KBM-7 (cell line): Measurements from ENCODE around the gene SLN.

ENCODE experiments used
- DNase-seq: peaks from one replicate; pipeline ENCODE4 v3.0.0-alpha.2; 2015
- in situ Hi-C: fragments of 300-500 bp; cut with MboI; formaldehyde crosslinking; loops from 2 replicates; pipeline ENCODE4 v1.14.3; 2020; ENCODE audit warnings: low sequenced_read_pairs, low pct_unique_long_range_greater_than_20kb, mixed read lengths

Gene SLN

DNA sequence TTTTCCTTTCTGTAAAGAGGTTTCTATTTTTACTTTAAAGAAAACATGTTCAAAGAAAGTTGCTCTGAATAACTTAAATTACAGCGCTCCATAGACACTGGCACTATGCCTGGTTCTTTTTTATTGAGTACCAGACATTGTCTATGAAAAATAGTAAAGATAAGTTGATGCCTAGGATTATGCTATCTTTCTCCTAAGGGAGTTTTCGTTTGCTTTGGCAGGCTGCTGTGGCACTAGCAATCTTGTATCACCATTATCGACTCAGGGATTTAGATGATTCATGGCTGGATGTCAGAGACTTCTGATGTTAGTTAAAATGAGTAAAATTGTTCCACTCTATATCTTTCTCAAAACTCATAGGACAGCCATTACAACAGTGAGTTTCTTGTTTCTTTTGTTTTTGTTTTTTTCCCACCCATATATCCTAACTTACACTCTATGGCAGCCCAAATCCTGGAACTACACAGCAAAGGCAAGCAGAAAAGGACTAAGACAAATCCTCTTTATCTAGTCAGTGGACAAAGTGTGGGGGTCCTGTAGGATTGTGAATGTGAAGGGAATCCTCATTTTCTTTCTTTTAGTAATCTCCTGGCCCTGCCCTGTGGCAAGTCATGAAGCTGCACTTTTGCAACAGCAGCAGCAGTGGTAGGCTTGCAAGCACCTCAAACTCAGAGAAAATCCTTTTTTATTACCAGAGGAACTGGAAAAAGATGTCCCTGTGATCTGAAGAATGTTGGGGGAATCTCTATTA, 20.7 kb downstream of the SLN start:
- DNase-seq = no peak
- in situ Hi-C loops = loop anchor here (25.0 kb wide), 1 partner anchor 104 kb away; the partner anchor contains the start of gene ELMOD1

DNA sequence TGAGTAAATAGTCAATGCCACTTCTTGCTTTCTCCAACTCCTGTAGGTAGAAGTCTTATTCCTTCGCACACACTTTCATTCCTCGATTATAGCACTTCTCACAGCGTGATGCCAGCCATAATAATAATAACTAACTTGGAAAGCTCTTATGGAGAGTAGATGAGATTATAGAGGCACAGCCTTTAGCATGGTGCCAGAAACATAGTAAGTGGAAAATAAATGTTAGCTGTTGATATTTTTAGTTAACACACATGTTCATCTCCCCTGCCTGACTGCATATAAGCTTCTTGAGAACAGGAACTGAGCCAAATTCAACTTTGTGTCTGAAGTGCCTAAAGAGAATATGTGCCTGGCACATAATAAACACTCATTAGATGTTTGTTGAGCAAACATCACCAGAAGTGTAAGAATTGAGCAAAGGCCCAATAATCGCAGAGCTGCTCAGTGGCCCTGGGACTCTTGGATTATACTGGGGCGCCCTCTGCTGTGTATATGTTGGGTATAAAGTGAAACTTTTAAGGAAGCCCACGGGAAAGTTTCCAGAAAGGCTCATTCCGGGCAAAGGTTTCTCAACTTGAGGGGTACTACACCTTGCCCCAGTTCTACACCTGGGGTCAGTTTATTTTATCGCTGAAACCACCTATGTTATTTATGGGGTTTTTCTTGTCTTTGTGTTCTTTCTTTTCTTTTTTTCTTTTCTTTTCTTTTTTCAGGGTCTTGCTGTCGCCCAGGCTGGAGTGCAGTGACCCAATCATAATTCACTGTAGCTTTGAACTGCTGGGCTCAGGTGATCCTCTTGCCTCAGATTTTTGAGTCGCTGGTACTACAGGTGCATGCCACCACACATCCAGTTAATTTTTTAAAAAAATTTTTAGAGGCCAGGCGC, 22.3 kb downstream of the SLN start:
- peak; percentile 68 for DNase-seq
- in situ Hi-C loops = loop anchor here (25.0 kb wide), 1 partner anchor 102 kb away; the partner anchor contains the start of gene ELMOD1

DNA sequence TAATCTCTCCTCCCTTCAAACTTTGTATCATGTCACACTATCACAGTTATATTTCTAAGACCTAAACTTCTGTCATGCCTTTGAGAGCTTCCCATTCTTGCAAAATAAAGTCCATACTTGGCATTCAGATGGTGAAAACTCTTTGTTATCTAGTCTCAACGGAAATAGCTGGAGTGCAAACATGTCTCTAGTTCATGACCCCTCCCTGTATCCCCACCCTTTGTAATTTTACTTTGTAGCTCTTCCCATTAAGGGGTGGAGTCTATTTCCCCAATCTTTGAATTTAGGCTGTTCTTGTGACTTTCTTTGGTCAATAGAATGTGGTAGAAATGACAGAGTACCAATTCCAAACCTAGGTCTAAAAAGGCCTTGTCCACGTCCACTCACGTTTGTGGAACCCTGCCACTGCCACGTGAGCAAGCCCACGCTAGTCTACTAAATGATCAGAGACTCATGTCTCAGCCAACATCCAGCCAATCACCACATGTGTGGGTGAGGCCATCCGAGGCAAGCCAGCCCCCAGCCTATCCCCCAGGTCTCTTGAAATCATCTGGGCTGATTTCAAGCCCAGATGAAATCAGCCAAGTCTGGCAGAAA, 23.4 kb downstream of the SLN start:
- DNase-seq = no peak
- in situ Hi-C loops = loop anchor here (25.0 kb wide), 1 partner anchor 101 kb away; the partner anchor contains the start of gene ELMOD1

DNA sequence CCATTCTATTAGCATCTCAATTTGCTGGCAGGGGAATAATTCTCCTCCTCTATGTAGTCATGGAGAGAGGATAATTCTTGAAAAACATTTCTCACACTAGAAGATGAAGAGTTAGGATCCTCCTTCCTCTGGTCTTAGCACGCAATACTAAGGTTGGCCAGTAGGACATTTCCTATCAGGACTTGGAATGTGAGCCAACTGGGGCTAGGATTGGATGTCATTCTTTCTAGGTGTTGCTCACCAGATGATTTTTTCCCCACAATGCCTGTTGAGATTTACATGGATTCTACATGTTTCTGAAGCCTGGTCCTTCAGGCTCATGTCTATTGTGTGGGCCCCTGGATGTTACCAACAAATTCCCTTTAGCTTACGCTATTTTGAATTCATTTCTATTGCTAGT, 28.0 kb downstream of the SLN start:
- DNase-seq = no peak
- in situ Hi-C loops = loop anchor here (25.0 kb wide), 1 partner anchor 97 kb away; the partner anchor contains the start of gene ELMOD1

DNA sequence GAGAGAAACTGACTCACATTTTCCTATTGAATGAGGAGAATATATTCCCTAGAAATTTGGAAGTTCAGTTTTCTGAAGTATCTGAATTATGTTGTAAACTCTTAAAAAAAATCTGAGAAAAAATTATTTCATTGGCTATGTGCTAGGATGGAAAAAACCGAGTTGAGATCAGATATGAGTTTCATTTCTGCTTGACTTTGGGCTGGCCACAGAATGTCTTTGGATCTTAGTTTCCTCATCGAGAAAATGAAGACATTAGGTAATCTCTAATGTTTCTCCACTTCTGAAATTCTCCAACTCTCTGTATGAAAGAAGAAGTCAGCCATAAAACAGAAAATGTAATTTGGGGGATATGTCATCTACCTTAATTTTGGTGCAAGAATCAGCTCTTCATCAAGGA, 28.8 kb downstream of the SLN start:
- in situ Hi-C loops = loop anchor here (25.0 kb wide), 1 partner anchor 96 kb away; the partner anchor contains the start of gene ELMOD1
- no peak for DNase-seq

DNA sequence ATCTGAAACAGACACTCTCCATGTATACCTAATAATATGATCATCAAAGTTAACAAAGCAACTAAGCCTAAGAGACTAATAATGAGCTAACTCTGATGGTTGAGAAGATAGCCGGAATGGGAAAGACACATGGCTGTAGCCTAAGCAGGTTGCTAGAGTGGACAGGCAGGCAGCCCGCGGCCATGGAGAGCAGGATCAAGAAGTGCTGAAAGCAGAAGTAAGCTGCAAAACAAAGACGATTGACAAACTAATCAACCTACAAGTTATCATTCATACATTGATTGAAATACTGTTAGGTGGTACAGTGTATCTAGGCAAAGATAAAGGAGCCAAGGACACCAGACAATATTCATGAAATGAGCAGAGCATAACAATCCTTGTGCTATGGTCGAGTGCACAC, 29.3 kb downstream of the SLN start:
- DNase-seq = no peak
- in situ Hi-C loops = loop anchor here (25.0 kb wide), 1 partner anchor 95 kb away; the partner anchor contains the start of gene ELMOD1

DNA sequence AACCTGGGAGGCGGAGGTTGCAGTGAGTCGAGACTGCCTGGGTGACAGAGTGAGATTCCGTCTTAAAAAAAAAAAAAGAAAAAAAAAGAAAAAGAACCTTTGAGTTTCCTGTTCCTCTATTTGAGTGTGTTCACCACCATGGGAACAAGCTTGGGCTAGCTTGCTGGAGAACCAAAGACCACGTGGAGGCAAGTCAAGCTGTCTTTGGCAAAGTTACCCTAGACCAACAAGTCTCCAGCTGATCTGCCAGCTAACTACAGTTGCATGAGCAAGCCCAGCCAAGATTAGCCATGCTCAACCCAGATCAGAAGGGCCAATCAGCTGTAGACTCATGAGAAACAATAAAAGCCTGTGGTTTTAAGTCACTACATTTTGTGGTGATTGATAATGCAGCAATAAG, 29.7 kb downstream of the SLN start:
- no peak for DNase-seq
- in situ Hi-C loops = loop anchor here (25.0 kb wide), 1 partner anchor 95 kb away; the partner anchor contains the start of gene ELMOD1

DNA sequence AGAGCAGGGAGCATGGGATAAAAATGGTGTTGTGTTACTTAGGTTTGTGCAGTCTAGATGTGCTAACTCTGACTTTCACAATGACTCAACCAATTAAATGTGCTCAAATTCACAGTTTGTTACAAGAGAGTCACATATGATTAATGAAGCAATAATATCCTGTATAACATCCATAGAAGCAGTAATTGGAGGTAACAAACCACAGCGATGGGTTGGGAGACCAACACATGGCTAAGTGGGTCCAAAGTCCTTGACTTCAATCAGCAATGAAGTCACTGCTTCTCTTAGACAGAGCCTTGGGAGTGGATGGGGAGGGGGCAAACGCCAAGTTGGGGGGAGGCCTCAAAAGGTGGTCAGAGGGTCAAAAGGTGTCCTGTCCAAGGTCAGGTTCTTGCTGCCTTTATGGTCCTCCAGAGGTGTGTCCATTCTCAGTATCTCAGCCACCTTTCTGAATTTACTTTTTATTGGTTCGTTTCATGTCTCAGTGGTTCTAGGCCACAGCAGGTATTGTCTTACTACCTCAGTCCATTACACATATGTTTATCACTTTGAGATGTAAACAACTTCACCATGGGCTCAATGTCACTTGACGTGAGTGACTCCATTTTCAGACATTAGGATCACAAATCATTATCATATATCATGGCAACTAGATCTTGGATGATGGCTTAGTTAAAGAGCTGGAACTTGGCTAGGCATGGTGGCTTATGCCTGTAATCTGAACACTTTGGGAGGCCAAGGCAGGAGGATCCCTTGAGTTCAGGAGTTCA, 32.4 kb downstream of the SLN start:
- in situ Hi-C loops = loop anchor here (25.0 kb wide), 1 partner anchor 92 kb away; the partner anchor contains the start of gene ELMOD1

DNA sequence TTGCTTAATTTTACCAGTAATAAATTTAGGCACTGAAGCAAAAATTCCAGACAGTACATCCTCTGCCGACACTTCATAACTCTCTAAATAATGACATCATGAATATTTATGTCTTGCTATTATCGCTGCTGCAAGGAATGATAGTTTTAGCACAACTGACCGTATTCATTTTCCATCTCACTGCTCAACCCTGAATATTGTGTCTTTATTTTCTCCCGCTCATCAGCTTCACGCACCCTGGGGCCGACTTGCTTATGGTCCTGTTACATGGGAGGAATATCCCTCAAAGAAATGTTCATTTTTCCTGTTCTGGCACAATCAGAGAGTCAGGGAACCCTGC, 33.3 kb downstream of the SLN start:
- DNase-seq = no peak
- in situ Hi-C loops = loop anchor here (25.0 kb wide), 1 partner anchor 91 kb away; the partner anchor contains the start of gene ELMOD1

More for the DNA sequence above, 32.4 kb downstream of the SLN start:
- no peak for DNase-seq

DNA sequence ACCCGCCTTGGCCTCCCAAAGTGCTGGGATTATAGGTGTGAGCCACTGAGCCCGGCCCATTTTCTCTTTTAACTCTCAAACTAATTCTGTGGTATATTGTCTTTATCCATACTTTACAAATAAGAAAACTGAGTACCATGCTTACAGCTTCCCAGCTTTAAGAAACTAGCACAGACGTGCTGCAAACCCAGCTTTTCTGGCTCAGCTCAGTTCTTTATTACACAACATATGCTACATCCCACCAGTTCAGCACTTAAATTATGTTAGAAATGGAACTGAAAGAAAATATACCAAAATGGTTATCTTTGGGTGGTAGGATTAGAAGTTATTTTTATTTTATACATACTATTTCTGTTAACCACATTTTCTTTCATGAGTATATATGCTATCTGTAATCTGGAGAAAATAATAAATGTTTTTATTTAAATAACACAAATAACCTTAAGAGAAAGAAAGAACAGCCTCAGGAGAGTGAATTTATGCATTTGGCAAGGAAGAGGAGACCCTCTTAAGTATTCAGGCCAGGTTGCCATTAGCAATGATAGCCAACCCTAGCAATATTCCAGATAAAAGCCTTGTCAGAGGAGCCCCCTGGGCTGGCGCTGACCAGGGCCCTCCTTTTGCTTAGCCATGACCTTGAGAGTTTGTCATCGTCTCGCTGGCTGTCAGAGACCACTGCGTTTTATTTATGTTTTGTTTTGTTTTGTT, 33.8 kb downstream of the SLN start:
- DNase-seq = no peak
- in situ Hi-C loops = loop anchor here (25.0 kb wide), 1 partner anchor 91 kb away; the partner anchor contains the start of gene ELMOD1

DNA sequence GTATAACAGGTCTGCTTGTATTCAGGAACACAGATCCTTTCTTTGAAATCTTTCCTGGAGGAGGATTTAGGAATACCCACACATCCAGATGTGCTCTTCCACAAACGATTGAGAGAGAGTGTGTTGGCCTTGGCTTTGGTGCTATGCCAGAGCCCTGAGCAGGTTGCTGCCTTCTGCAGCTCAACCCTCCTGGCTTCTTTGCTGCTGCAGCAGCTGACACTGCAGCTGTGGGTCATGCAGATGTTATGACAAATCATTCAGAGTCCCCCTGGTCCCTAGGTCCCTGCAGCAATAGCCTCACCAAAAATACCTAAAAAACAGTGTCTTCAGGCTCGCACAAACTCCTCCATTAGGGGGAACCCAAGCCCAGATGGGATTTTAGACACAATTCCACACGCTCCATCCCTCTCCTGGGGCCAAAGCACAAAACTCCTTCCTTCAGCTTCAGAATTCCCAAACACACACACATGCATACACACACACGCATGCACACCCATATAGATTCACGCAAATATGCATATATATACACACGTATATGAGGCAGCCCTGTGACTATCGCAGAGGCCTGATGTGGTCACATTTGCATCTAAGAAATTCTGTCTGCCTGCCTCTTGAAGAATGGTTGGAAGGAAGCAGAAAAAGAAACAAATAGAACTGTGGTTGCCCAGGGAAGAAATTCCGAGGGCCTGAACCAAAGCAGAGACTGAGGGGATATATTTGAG, 35.4 kb downstream of the SLN start:
- DNase-seq = no peak
- in situ Hi-C loops = loop anchor here (25.0 kb wide), 1 partner anchor 89 kb away; the partner anchor contains the start of gene ELMOD1

DNA sequence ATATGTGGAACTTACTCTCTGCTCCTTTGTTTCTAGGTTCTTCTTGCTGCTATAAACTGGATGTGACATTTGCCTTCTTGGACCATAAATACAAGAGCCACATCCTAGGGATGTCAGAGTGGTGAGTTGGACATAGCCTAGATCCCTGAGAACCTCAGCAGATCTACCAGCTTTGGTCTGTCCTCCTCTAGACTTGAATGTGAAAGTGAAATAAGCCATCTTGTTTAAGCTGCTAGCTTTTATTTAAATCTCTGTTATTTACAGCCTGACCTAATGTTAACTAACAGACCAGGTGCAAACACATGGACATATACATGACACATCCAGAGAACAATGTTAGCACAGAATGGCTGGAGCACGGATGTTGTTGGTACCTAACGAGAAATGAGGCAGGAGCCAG, 36.0 kb downstream of the SLN start:
- DNase-seq = no peak
- in situ Hi-C loops = loop anchor here (25.0 kb wide), 1 partner anchor 89 kb away; the partner anchor contains the start of gene ELMOD1

DNA sequence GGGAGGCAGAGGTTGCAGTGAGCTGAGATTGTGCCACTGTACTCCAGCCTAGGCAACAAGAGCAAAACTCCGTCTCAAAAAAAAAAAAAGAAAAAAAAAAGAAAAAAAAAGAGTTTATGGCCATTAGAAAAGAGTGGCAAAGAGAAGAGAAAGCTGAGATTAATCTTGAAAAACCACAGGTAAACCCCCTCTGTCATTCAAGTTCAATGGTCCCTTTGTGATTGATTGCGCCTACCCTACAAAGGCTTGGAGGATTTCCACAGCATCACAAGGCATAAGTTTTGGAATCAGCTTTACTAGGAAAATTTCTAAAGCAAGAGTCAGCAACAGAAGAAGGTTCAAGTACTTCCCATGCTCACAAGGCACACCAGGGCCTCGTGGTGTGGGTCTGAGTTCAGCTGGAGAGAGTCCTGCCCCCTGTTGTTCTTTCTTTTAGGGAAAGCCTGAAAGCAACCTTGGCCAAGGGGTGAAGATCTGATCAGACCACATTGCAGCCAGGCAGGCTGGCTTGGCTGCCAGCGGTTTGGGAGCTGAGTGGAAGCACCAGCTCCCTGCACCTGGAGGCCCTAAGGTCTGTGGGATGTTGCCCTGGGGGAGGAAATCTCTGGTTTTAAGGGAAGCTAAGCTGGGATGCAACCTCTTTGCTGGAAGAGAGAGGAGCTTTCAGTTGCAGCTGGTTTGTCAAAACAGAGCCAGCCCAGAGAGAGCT, 41.8 kb downstream of the SLN start:
- in situ Hi-C loops = no loop called here
- DNase-seq = no peak

DNA sequence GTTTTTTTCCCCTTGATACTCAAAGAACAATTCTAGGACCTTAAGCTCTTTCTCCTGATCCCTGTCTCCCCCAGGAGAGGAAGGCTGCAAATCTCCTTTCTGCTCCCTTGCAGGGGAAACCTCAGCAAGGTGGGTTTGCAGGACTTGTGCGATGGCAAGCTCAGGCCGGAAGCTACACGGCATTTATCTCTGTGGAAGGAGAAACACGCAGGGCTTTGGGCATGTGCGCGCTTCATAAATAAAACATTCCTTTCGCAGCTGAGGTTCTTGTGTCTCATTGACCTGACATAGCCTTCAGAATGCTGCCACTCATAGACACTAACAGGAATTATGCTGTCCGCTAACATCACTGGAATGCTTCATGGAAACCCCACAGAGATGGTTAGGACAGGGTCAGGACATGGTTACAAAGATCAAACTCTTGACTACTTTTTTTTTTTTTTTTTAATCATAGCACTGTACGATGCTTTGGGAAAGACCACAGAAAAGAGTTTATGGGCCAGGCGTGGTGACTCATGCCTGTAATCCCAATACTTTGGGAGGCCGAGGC, 42.6 kb downstream of the SLN start:
- no peak for DNase-seq
- in situ Hi-C loops = no loop called here

DNA sequence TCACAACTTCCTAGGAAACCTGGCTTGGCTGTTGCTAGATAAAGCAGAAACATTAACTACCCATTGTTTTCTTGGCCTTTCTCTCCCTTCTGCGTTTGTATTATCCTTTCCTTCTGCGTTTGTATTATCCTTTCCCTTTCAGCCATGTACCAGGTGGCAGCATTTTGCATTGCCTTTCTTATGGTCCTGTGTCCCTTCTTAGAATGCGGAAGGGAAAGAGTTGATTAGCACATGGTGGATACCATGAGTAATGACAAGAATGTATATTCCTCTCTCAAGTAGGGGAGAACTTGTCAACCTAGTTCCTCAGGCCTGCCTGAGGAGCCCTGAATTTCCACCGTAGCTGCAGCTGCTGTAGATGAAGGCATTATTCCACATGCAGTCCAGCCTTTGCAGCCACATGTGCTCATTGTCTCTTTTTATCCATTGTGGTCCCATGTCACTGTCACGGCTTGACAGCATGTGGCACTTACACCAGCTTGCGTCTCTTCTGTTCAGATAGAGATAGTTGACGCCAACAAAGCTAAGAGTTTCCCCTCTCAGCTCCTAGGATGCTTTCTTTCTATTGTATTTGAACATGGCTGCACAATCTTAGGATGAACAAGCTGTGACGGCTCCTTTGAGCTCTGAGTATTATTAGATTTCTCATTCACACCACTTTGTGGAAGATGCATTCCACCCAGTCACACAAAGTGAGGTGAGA, 44.8 kb downstream of the SLN start:
- in situ Hi-C loops = no loop called here
- DNase-seq = no peak

DNA sequence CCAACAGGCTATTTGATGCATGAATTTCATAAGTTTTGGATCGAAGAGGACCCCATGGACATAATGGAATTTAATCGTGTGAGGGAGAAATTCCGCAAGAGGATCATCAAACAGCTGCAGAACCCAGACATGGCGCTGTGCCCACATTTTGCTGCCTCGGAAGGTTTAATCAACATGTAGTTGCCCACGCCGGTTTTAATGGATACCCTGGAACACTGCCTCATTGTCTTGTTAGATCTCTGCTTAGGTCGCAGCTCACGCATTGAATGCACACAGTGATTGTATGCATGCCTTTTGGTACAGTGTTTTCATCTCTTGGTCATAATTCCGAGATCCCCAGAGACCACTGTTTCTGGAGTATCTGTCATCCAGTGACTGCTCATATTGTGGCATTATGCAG, 46.8 kb downstream of the SLN start:
- in situ Hi-C loops = no loop called here
- DNase-seq = no peak
